Gastroesophageal sphincter (tissue), 4 donors: ENCODE measurements around the gene RBM39. TPM values are rescaled to one million over a fixed set of nuclear protein-coding genes. Genes with fewer than 3 reads are reported as not detected.
"Not testable (repeated sequence)": the region's sequence is repeated elsewhere in the genome, so short reads cannot be mapped to it uniquely, and the experiment has no call there.

Experiments
- ATAC-seq: fragments of 150-250 bp; one replicate; pipeline ENCODE4 v1.9.1; 2016; ENCODE audit warnings: mild to moderate bottlenecking, moderate library complexity
- H3K27ac ChIP-seq, 4 donors: fragments of 200-600 bp; sonication (generic) in 3 of 4; 1 replicate in 3 of 4; 2 replicates in 1 of 4; pipeline ENCODE4 v1.5.1; 2016 to 2019
- H3K27me3 ChIP-seq: fragments of 200-600 bp; sonication (generic); one replicate; pipeline ENCODE4 v1.5.1; 2019
- H3K36me3 ChIP-seq, 2 donors: fragments of 200-600 bp; sonication (generic); one replicate each; pipeline ENCODE4 v1.5.1; 2019; ENCODE audit warnings: control low read depth in 1 of 2
- H3K4me1 ChIP-seq, 3 donors: fragments of 200-600 bp; sonication (generic); 1 replicate in 2 of 3; 2 replicates in 1 of 3; pipeline ENCODE4 v1.5.1; 2016 to 2019; ENCODE audit warnings: control low read depth in 2 of 3
- H3K4me3 ChIP-seq, 2 donors: fragments of 200-600 bp; sonication (generic); one replicate each; pipeline ENCODE4 v1.5.1; 2019; ENCODE audit warnings: mild to moderate bottlenecking in 1 of 2, moderate library complexity in 1 of 2
- H3K9me3 ChIP-seq, 3 donors: fragments of 200-600 bp; sonication (generic); one replicate each; pipeline ENCODE4 v1.5.1; 2017 to 2019; ENCODE audit warnings: control low read depth in 2 of 3
- CTCF ChIP-seq, 4 experiments: fragments of 200-600 bp in 2 of 4; fragments of 450-650 bp in 2 of 4; sonication (generic) in 1 of 4; IDR thresholded peaks; one replicate each; pipeline ENCODE4 v1.5.1; 2017 to 2019; ENCODE audit warnings: antibody characterized with exemption in 4 of 4, mild to moderate bottlenecking in 2 of 4, moderate library complexity in 2 of 4
- EP300 ChIP-seq: sonication (generic); formaldehyde crosslinking; IDR thresholded peaks from one replicate; pipeline ENCODE4 v1.6.1; 2017; ENCODE audit warnings: antibody characterized with exemption, mild to moderate bottlenecking
- POLR2A ChIP-seq, 2 donors: fragments of 450-650 bp; IDR thresholded peaks; one replicate each; pipeline ENCODE4 v1.6.1; 2017; ENCODE audit warnings: antibody characterized with exemption in 2 of 2, mild to moderate bottlenecking in 2 of 2, moderate library complexity in 1 of 2
- POLR2AphosphoS5 ChIP-seq: sonication (generic); formaldehyde crosslinking; IDR thresholded peaks from one replicate; pipeline ENCODE4 v1.6.1; 2017; ENCODE audit warnings: antibody characterized with exemption
- WGBS, 2 donors: methylation state at CpG; one replicate each; pipeline ENCODE4 v1.1.5; 2018; ENCODE audit warnings: low coverage in 1 of 2; 5-methylcytosine and 5-hydroxymethylcytosine counted together
- total RNA-seq, 4 donors: library from RNA; depleted of rRNA; stranded (reverse); fragments of >200 nt; gene quantifications; one replicate each; pipeline ENCODE4 v1.1.0, GENCODE V29; 2016

Gene RBM39
- total RNA-seq, 4 donors from 2014 or later, result 159 to 369 (median 238) TPM

DNA sequence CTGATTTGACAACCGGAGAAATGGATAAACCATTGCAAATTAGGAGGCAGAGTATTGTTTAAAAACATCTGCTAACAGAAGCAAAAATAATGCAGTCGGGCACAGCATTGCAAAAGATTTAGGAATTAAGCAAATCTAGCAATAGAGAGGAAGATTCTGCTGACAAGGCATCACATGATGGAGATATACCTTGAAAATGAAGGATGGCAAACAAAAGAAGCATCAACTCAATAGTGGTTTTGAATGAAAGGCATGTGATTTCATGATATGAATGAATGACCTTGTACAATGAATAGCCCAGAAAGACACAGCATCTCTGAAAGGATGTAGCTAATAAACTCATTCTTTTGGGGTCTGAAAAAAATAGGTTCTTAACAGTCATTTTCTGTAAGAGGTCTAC is 8.6 kb upstream of the RBM39 start:
- Histone ChIP-seq H3K27ac (no peak overlapping the region), H3K27me3 (no peaks in the 10 kb centered on the region), H3K4me1 (no peaks in the 10 kb centered on the region), H3K9me3 (no peaks in the 10 kb centered on the region), H3K4me3 (no peak overlapping the region), H3K36me3 (no peaks in the 10 kb centered on the region)
- 34 to 61% methylated on average over 2 of the region's 2 CpGs for WGBS, 2 donors
- TF ChIP-seq EP300, result no peak
- no peak for TF ChIP-seq POLR2A (IDR thresholded peaks at IDR 0.05)
- no peak for TF ChIP-seq POLR2AphosphoS5
- no peak for TF ChIP-seq CTCF (IDR thresholded peaks at IDR 0.05)
- ATAC-seq, result no peak

DNA sequence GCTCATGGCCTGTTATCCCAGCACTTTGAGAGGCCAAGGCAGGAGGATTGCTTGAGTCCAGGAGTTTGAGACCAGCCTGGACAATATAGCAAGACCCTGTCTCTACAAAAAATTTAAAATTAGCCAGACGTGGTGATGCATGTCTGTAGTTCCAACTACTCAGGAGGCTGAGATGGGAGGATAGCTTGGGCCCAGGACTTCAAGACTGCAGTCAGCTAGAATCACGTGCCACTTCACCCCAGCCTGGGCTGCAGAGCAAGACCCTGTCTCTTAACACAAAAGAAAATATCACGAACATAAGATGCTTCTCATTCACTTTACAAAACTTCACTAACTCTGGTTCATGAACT is 2.4 kb upstream of the RBM39 start:
- Histone ChIP-seq H3K36me3 (peaks cover 0 to 11% of the 10 kb centered on the region in 2 donors), H3K27ac (peak overlapping the region in 2 of 4 donors; percentile 93 to 100), H3K4me1 (peaks cover 0 to 24% (median 10%) of the 10 kb centered on the region in 3 donors)
- H3K4me3 ChIP-seq, H3K27me3 ChIP-seq, H3K9me3 ChIP-seq, ATAC-seq: not testable (repeated sequence)
- 75 to 83% methylated on average over 2 to 3 of the region's 3 CpGs for WGBS, 2 donors

GRCh38 chr20:35743693-35744491 is 1.8 kb upstream of the RBM39 start:
- WGBS, 2 donors, result 76 to 84% methylated on average over 8 to 11 of the region's 15 CpGs
- peaks cover 3 to 30% (median 10%) of the 10 kb centered on the region in 3 donors for H3K4me1 ChIP-seq

GRCh38 chr20:35742741-35743523 is 872 bp upstream of the RBM39 start:
- 2 to 7% methylated on average over 8 of the region's 8 CpGs for WGBS, 2 donors
- Histone ChIP-seq H3K9me3 (no peaks in the 10 kb centered on the region), H3K27ac (peak overlapping the region; percentile 92 to 100 (median 96)), H3K27me3 (no peaks in the 10 kb centered on the region), H3K36me3 (peaks cover 4 to 26% of the 10 kb centered on the region in 2 donors), H3K4me3 (peak overlapping the region; percentile 81 to 94), H3K4me1 (peaks cover 3 to 39% (median 16%) of the 10 kb centered on the region in 3 donors)
- no peak for TF ChIP-seq CTCF (IDR thresholded peaks at IDR 0.05)
- no peak for TF ChIP-seq EP300
- TF ChIP-seq POLR2AphosphoS5, result no peak
- no peak for TF ChIP-seq POLR2A (IDR thresholded peaks at IDR 0.05)
- ATAC-seq, result no peak

More at GRCh38 chr20:35743693-35744491, 1.8 kb upstream of the RBM39 start:
- Histone ChIP-seq H3K36me3 (peaks cover 0 to 17% of the 10 kb centered on the region in 2 donors), H3K9me3 (no peaks in the 10 kb centered on the region), H3K4me3 (no peak overlapping the region), H3K27ac (peak overlapping the region; percentile 92 to 100 (median 96)), H3K27me3 (no peaks in the 10 kb centered on the region)
- ATAC-seq, result no peak
- TF ChIP-seq POLR2A (IDR thresholded peaks at IDR 0.05) (no peak), CTCF (IDR thresholded peaks at IDR 0.05) (no peak), EP300 (no peak), POLR2AphosphoS5 (no peak)

GRCh38 chr20:35739294-35740163 is 2.5 kb downstream of the RBM39 start:
- H3K9me3 ChIP-seq, result no peaks in the 10 kb centered on the region
- no peak for ATAC-seq
- H3K27ac ChIP-seq, result peak overlapping the region in 3 of 4 donors; percentile 98 to 100 (median 99)
- no peaks in the 10 kb centered on the region for H3K27me3 ChIP-seq
- peak overlapping the region; percentile 69 to 81 for H3K4me3 ChIP-seq
- H3K4me1 ChIP-seq, result peaks cover 14 to 73% (median 31%) of the 10 kb centered on the region in 3 donors
- H3K36me3 ChIP-seq, result peaks cover 8 to 59% of the 10 kb centered on the region in 2 donors
- 34 to 43% methylated on average over 3 to 7 of the region's 7 CpGs for WGBS, 2 donors
- TF ChIP-seq EP300 (no peak), CTCF (IDR thresholded peaks at IDR 0.05) (peak in 1 of 4 experiments; percentile 25)
